ENCODE data around the gene ITPRID1.

The ITPRID1 gene

DNA sequence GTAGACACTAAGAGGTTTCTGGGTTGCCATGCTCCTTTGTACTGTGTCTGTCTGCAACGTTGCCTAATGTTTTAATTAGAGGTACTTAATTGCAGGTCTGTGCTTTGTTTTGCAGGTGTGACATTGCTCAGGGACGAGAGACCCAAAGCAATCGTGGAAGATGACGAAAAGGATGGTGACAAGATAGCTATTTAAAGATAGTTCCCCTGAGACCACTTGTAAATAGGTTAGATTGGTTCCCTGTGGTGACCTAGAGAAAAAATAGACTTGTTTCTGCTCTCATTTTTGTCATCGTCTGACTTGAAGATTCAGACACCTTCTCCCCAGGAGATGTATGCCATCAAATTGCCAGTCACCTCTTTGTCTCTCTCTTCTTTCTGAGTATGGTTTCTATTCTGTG lies 193.2 kb downstream of the ITPRID1 start:
- DNase-seq: no peak

All from activated naive CD4-positive, alpha-beta T cell treated with Interleukin-2 at 50 U/mL for 16 hours (primary cell).